T-helper 1 cell (primary cell): ENCODE data around the gene AMOTL1.

ENCODE experiments used
- DNase-seq, 5 donors: peaks; one replicate each; pipeline ENCODE4 v3.0.0-alpha.2; 2012 to 2020

Gene AMOTL1

GRCh38 chr11:94746721-94747120 is 21.4 kb upstream of the AMOTL1 start:
- no peak for DNase-seq

- no peak for DNase-seq
Measured at GRCh38 chr11:94747146-94747545, 21.0 kb upstream of the AMOTL1 start.

DNA sequence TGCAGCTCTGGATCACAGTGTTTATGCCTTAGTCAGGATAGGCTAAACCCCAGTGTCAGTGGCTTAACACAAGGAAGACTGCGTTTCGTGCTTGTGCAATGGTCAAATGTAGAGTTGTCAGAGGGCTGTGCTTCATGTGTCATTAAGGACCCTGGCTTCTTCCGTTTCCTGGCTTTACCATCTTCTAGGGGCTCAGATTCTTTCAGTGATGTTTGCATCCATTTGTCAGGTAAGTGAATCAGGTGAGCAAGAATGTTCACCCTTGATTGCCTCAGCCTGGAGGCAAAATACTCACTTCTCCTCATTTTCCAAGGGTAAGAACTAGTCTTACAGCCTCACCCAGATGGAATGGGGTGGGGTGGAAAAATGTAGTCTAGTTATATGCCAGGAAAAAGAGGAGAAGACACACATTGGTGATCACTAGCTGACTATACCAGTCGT is 20.5 kb upstream of the AMOTL1 start:
- no peak for DNase-seq

GRCh38 chr11:94749369-94749768 is 18.8 kb upstream of the AMOTL1 start:
- DNase-seq, result no peak

DNA sequence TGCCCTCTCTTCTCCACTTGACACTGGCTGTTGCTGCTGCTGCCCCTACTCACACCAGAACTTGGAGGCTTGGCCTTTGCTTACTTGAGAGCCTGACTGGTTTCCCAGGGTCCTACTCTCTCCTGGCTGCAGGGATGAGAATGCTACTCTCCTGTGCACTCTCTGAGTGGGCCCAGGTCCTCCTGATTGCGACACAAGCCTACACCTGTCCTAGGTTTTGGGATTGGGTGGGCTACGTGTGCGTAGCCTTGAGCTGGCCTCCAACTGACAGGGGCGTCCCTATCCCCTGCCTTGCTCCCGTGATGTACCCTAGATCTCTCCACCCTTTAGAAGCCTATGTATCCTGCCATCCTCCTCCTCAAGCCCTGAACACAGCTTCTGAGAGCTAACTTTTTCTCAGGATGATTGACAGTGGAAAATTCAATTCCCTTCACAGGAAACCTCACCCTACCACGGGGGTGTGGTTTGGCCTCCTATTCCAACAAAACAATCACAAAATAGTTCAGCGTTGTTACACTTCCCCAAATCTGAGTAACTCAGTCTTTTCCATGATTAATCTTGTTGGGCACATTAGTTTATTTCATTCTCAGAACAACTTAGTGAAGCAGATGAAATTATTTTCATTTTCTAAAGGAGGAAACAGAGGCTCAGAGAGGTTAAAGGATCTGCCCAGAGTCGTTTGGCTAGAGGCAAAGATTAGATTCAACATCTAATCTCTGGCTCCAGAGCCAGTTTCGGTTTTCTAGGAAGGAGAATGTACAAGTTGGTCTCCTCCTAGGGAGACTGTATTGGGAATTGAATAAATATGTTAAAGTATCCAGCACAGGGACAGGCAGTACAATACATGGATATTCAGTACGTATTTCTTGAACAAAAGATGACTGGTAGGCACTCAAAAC is 17.6 kb upstream of the AMOTL1 start:
- no peak for DNase-seq

DNA sequence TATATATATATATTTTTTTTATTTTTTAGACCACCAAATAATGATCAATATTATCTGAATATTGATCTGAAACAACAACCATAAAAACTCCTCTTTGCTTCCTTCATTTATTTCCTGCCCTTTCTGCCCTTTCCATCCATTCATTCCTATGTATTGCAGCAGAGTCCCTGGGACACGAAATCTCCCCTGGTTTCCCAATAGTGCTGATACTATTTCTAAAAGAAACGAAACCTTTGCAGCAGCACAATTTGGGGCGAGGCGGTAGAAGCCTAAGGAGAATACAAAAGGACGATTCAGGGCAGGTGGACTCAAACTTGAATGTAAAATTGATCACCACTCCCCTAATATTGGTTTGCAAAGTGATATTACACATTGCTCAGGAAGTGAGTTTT is 16.9 kb upstream of the AMOTL1 start:
- DNase-seq, result no peak

DNA sequence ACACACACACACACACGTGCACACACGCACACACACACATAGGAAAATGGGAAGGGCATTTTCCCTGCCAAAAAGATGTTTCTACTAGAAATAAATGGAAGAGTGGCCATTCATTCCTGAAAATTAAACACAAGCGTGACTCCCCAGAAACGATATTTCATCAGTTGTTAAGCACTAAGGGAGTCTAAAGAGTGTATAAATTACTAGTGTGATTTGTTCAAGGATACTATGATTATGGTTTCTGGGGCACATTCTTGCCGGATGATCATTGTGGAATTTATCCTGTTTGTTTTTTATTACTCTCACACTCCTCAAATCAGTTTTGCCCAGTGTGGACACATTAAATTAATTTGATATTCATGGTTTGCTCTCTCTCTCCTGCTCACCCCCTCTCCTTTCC is 16.4 kb upstream of the AMOTL1 start:
- DNase-seq, result no peak

- no peak for DNase-seq
Measured at GRCh38 chr11:94753630-94754029, 14.5 kb upstream of the AMOTL1 start.

GRCh38 chr11:94754335-94754734 is 13.8 kb upstream of the AMOTL1 start:
- DNase-seq, result no peak

- DNase-seq, result no peak
Measured at GRCh38 chr11:94754819-94755218, 13.3 kb upstream of the AMOTL1 start.

GRCh38 chr11:94755494-94755893 is 12.7 kb upstream of the AMOTL1 start:
- no peak for DNase-seq

GRCh38 chr11:94757037-94757735 is 11.0 kb upstream of the AMOTL1 start:
- DNase-seq, result no peak

- no peak for DNase-seq
Measured at GRCh38 chr11:94758666-94759065, 9.5 kb upstream of the AMOTL1 start.

DNA sequence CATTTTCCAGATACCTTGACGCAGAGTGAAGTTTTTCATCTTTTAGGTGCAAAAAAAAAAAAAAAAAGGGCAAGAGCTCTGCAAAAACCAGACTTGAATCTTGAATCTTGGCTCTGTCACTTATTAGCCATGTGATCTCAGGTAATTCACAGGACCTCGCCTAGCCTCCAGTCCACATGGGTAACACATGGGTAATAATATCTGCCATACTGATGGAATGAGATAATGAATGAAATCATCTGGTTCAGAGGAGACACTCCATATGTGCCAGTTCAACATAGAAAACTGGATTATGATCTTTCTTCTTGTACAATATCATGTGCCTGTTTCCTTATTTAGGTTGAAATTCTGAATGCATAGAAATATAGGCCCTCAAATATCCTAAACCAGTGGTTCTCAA is 8.6 kb upstream of the AMOTL1 start:
- DNase-seq, result no peak

GRCh38 chr11:94760296-94760695 is 7.9 kb upstream of the AMOTL1 start:
- no peak for DNase-seq

GRCh38 chr11:94762208-94762607 is 5.9 kb upstream of the AMOTL1 start:
- DNase-seq, result no peak

GRCh38 chr11:94762995-94763394 is 5.2 kb upstream of the AMOTL1 start:
- DNase-seq, result no peak

DNA sequence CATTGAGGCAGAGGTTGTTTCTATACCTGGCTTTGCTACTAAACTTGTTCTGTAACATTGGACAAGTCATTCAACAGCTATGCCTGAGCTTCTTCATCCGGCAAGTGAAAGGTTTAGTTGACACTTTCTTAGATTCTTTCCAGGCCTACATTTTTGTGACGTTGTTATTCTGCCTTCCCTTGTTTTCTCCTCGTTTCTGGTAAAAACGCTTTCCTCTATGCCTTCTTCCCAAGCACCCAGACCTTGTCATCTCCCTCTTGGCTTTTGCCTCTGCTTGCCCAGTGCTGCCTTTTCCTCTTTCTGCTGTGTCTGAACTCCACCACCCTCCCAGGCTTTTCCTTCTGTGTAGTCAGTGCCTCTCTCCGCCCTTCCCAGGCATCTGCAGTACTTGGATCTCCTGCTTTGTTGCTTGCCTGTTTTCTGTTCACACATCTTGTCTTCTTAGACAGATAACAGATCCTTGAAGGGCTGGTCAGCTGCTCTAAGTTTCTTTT is 1.4 kb upstream of the AMOTL1 start:
- no peak for DNase-seq

DNA sequence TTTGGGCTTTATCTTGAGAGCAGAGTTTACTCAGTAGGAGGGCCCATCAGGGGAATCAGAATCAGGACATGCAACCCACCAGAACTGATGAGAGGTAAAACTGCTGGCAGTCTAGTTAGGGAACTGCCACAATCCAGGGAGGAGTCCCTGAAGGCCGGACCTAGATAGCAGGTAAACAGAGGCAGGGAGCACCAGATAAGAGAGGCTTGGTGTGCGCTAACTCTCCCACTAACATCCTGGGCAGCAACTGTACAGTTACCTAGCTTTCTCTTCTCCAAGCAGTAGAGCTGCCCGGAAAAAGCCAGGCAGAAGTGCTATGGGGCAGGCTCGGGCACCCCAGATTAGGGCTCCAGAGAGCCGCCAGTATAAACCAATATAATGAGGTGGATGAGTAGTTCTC is 865 bp upstream of the AMOTL1 start:
- DNase-seq, result no peak

DNA sequence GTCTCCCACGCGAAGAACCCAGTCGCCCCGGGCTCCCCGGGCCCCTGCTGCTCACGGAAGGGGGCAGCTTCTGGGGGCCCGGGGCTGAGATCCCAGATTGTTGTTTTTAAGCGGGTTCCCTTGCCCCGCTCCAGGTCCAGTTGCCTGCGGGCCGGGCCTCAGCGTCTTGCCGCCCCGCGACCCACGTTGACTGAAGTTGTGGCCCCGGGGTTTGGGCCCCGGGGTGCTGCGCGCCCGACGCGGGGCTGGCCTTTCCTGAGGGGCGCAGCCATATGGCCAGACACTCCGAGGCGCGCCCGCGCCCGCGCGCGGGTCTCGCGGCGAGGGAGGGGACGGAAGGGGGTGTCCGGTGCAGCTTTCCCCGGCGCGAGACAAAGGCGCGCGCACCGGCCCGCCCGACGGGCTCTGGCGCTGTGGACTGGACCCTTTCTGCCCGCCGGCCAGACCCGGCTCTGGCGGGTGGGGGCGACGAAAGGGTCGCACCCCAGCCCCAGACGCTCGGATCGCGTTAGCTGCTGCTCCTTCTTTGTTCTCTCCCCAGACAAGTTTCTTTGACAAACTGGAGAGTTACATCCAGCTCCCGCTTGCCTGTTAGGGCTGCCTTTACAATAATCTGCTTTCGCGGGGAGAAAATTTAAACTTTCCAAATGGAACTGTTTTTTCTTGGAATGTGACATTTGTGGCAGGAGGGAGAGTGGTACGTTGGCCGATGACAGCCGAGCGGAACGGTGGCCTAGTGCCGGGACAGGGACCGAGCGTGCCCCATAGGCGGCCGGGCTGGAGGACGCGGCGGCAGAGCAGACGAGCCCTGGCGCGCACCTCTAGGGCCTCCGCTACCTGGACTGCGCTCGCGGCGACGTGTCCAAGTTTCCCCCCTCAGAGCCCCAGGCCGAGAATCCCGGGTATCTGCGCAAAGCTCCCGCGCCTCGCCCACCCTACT is 716 bp downstream of the AMOTL1 start:
- no peak for DNase-seq

- no peak for DNase-seq
Measured at GRCh38 chr11:94769880-94770279, 1.7 kb downstream of the AMOTL1 start.

GRCh38 chr11:94770563-94771120 is 2.5 kb downstream of the AMOTL1 start:
- no peak for DNase-seq

DNA sequence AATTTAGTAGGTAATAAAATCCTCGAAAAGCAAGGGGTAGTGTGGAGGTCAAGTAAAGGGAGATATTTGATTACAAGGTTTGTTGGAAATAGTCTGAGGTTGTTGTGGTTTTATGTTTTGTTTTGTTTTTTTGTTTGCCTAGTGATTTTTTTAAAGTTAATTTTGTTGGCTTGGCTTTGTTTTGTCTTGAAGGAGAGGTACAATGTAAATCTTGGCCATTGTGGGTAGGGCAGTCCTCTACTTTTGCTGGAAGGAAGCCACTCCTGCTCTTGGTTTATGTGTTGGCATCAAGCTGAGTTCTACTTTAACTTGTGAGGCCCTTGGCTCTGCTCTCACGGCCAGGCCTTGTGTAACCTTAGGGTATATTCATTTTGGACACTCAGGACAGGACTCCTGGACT is 3.2 kb downstream of the AMOTL1 start:
- DNase-seq, result no peak
